Esophagus (tissue), 2 donors: ENCODE data around the gene DCST1. TPM values are rescaled to one million over a fixed set of nuclear protein-coding genes. Genes with fewer than 3 reads are reported as not detected.

Source experiments
- H3K27ac ChIP-seq, 2 donors: one replicate each; pipeline ENCODE4 v1.5.1; 2013; ENCODE audit warnings: low read depth in 2 of 2, mild to moderate bottlenecking in 2 of 2, inconsistent platforms in 1 of 2, low read length in 1 of 2, moderate library complexity in 1 of 2
- H3K27me3 ChIP-seq, 2 donors: one replicate each; pipeline ENCODE4 v1.6.1; 2013; ENCODE audit warnings: low read length in 2 of 2, control low read depth in 1 of 2, mild to moderate bottlenecking in 1 of 2; ENCODE audit not compliant: insufficient read depth in 2 of 2, control insufficient read depth in 1 of 2
- H3K36me3 ChIP-seq, 2 donors: one replicate each; pipeline ENCODE4 v1.6.1; 2013; ENCODE audit warnings: low read length in 1 of 2; ENCODE audit not compliant: control insufficient read depth in 2 of 2, insufficient read depth in 2 of 2
- H3K4me1 ChIP-seq, 2 donors: one replicate each; pipeline ENCODE4 v1.6.1; 2013; ENCODE audit warnings: low read length in 1 of 2; ENCODE audit not compliant: control insufficient read depth in 2 of 2, insufficient read depth in 2 of 2
- H3K4me3 ChIP-seq, 2 donors: one replicate each; pipeline ENCODE4 v1.5.1; 2013; ENCODE audit warnings: low read length in 2 of 2, mild to moderate bottlenecking in 2 of 2, low read depth in 1 of 2, moderate library complexity in 1 of 2
- H3K9me3 ChIP-seq, 2 donors: one replicate each; pipeline ENCODE4 v1.6.1; 2013; ENCODE audit warnings: mild to moderate bottlenecking in 2 of 2, low read depth in 1 of 2, low read length in 1 of 2, moderate library complexity in 1 of 2; ENCODE audit not compliant: control insufficient read depth in 2 of 2, insufficient read depth in 1 of 2
- whole genome bisulfite sequencing, 2 donors: extraction: QIAGEN DNeasy Blood & Tissue Kit; methylation state at CpG; one replicate each; pipeline ENCODE4 v1.1.7; 2013; 5-methylcytosine and 5-hydroxymethylcytosine counted together
- polyA plus RNA-seq, 2 donors: library from polyadenylated mRNA; stranded (reverse); fragments of 200-250 nt; gene quantifications; one replicate each; pipeline ENCODE4 v1.2.3, GENCODE V29; 2013
- donor health status: healthy with polysubstance abuse.
- donor health status: Bipolar disorder and iron deficiency.

DCST1 gene
- polyA plus RNA-seq, 2 donors = 0.14 to 0.29 TPM

DNA sequence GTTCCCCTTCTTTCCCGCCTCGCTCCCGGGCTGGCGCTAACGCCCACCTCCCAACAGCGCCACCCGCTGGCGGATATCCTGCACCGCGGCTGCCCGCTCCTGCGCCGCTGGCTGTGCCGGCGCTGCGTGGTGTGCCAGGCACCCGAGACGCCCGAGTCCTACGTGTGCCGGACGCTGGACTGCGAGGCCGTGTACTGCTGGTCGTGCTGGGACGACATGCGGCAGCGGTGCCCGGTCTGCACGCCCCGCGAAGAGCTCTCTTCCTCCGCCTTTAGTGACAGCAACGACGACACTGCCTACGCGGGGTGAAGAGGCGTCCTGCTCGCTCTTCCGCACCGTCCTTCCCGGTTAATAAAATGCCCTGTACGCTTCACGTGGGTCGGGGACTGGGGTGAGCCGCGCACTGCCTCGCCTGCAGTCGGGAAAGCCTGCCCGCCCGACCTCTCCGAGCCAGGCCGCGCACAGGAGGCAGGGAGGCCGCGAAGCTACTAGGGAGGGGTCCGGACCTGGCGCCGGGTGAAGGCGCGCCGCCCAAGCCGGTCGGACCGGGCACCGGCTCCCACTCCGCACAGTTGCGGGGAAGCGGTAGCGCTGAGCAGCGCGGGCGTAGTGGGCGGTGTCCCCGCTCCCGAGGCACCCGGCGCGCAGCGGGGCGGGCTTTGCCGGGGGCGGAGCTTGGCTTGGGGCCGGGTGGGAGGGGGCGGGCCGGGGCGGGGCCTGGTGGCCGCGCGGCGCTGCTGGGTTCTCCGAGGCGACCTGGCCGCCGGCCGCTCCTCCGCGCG, 17.1 kb downstream of the DCST1 start, which contains the start of gene ADAM15:
Gene ADAM15 (plus strand): TSS at position 757 of the 782 bp plus-strand sequence. CDS start 71 bp downstream, outside the sequence.
- Histone ChIP-seq H3K4me1 (peaks cover 2 to 14% of the 10 kb centered on the region in 2 donors), H3K36me3 (peaks cover under 1 to 11% of the 10 kb centered on the region in 2 donors), H3K27me3 (no peaks in the 10 kb centered on the region), H3K27ac (peak within 1 kb of the TSS; percentile 93 to 98), H3K4me3 (peak within 1 kb of the TSS; percentile 63 to 69), H3K9me3 (no peaks in the 10 kb centered on the region)
- 0 to 1% methylated on average over 75 to 99 of the region's 99 CpGs for WGBS, 2 donors

DNA sequence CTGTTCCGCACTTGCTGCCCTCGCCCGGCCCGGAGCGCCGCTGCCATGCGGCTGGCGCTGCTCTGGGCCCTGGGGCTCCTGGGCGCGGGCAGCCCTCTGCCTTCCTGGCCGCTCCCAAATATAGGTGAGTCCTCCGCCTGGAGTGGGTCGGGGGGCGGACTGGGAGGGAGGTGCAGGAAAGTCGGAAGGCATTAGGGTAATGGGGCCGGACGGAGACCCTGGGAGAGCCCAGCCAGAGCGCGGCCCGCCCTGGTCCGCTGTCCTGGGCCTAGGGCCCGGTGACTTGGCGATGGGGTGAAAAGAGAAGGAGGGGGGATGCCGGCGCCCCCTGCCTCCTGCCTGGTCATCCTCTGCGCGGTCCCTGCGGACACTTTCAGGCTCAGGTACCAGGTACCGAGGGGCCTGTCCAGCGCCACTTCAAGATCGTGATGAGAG, 17.7 kb downstream of the DCST1 start:
- Histone ChIP-seq H3K4me1 (peaks cover 2 to 14% of the 10 kb centered on the region in 2 donors), H3K27me3 (no peaks in the 10 kb centered on the region), H3K27ac (peak overlapping the region; percentile 80 to 98), H3K9me3 (no peaks in the 10 kb centered on the region), H3K4me3 (peak overlapping the region; percentile 61 to 63), H3K36me3 (peaks cover 6 to 17% of the 10 kb centered on the region in 2 donors)
- 0 to 1% methylated on average over 27 to 31 of the region's 31 CpGs for WGBS, 2 donors

- Histone ChIP-seq H3K4me3 (peak overlapping the region; percentile 61 to 63), H3K36me3 (peaks cover 12 to 22% of the 10 kb centered on the region in 2 donors), H3K27me3 (no peaks in the 10 kb centered on the region), H3K27ac (peak overlapping the region; percentile 80 to 98), H3K9me3 (no peaks in the 10 kb centered on the region), H3K4me1 (peaks cover 2 to 14% of the 10 kb centered on the region in 2 donors)
- 2% methylated on average over 27 of the region's 27 CpGs for WGBS, 2 donors
Observed at GRCh38 chr1:155051777-155052398, 18.3 kb downstream of the DCST1 start.

GRCh38 chr1:155052439-155053395, 19.1 kb downstream of the DCST1 start:
- no peaks in the 10 kb centered on the region for H3K9me3 ChIP-seq
- H3K27me3 ChIP-seq = no peaks in the 10 kb centered on the region
- H3K4me1 ChIP-seq = peaks cover 2 to 14% of the 10 kb centered on the region in 2 donors
- H3K36me3 ChIP-seq = peaks cover 16 to 30% of the 10 kb centered on the region in 2 donors
- peak overlapping the region; percentile 61 to 63 for H3K4me3 ChIP-seq
- 31 to 41% methylated on average over 12 of the region's 12 CpGs for WGBS, 2 donors
- H3K27ac ChIP-seq = peak overlapping the region; percentile 52 to 80

DNA sequence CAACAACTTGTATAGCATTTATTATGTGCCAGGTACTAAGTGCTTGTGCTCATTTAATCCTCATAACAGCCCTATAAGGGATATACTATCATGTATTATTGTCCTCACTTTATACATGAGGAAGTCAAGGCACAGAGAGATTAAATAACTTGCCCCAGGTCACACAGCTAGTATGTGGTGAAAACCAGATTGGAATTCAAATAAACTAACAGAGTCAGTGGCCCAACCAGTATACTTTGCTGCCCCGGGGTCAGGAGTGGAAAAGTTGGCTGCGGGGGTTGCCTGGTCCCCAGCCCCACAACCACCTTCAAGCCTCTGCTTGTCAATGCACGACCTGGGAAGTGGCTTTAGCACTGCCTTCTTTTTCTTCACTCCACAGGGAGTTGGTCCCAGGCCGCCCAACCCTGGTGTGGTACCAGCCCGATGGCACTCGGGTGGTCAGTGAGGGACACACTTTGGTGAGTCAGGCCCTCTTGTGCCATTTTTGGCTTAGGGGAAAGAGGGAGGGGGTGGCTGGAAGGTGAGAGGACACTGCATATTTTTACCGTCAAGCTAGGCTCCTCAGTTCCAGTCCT, 20.0 kb downstream of the DCST1 start:
- 66 to 71% methylated on average over 7 of the region's 7 CpGs for WGBS, 2 donors

DNA sequence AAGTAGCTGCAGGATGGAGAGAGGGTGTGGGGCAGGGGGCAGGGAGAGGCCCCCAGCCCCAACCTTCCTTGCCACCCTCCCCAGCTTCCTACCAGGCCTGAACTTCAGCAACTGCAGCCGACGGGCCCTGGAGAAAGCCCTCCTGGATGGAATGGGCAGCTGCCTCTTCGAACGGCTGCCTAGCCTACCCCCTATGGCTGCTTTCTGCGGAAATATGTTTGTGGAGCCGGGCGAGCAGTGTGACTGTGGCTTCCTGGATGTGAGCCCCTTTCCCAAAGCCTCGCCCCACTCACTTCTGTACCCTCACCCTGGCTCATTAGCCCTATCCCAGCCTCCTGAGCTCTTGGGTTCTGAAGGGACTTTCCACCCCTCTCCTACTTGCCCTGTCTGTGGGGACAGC, 23.5 kb downstream of the DCST1 start:
- H3K27me3 ChIP-seq = no peaks in the 10 kb centered on the region
- H3K9me3 ChIP-seq = peaks cover 0 to 2% of the 10 kb centered on the region in 2 donors
- H3K27ac ChIP-seq = no peak overlapping the region
- no peak overlapping the region for H3K4me3 ChIP-seq
- H3K4me1 ChIP-seq = peaks cover 8 to 9% of the 10 kb centered on the region in 2 donors
- 93 to 96% methylated on average over 7 to 8 of the region's 8 CpGs for WGBS, 2 donors
- peaks cover 26 to 52% of the 10 kb centered on the region in 2 donors for H3K36me3 ChIP-seq

More for the DNA sequence above, 20.0 kb downstream of the DCST1 start:
- H3K27ac ChIP-seq = peak overlapping the region in 1 of 2 donors; percentile 52
- H3K4me3 ChIP-seq = no peak overlapping the region
- H3K4me1 ChIP-seq = peaks cover 2 to 14% of the 10 kb centered on the region in 2 donors
- no peaks in the 10 kb centered on the region for H3K27me3 ChIP-seq
- H3K9me3 ChIP-seq = peaks cover 0 to 2% of the 10 kb centered on the region in 2 donors
- peaks cover 21 to 39% of the 10 kb centered on the region in 2 donors for H3K36me3 ChIP-seq

DNA sequence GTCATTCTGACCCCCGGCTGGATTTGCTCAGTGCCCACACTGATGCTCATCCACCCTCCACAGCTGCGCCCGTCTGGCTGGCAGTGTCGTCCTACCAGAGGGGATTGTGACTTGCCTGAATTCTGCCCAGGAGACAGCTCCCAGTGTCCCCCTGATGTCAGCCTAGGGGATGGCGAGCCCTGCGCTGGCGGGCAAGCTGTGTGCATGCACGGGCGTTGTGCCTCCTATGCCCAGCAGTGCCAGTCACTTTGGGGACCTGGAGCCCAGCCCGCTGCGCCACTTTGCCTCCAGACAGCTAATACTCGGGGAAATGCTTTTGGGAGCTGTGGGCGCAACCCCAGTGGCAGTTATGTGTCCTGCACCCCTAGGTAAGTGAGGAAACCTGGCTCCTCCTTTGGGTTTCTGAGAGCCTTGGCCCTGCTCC, 24.2 kb downstream of the DCST1 start:
- Histone ChIP-seq H3K9me3 (peaks cover 0 to 2% of the 10 kb centered on the region in 2 donors), H3K27me3 (no peaks in the 10 kb centered on the region), H3K4me1 (peaks cover 8 to 12% of the 10 kb centered on the region in 2 donors), H3K27ac (no peak overlapping the region), H3K36me3 (peaks cover 26 to 52% of the 10 kb centered on the region in 2 donors), H3K4me3 (no peak overlapping the region)
- 91% methylated on average over 13 of the region's 13 CpGs for whole genome bisulfite sequencing, 2 donors

GRCh38 chr1:155060736-155061135, 27.1 kb downstream of the DCST1 start:
- H3K9me3 ChIP-seq = peaks cover 0 to 2% of the 10 kb centered on the region in 2 donors
- H3K4me3 ChIP-seq = no peak overlapping the region
- no peaks in the 10 kb centered on the region for H3K27me3 ChIP-seq
- WGBS, 2 donors = 69 to 81% methylated on average over 8 of the region's 8 CpGs
- H3K27ac ChIP-seq = no peak overlapping the region
- H3K36me3 ChIP-seq = peaks cover 26 to 41% of the 10 kb centered on the region in 2 donors
- peaks cover 6 to 15% of the 10 kb centered on the region in 2 donors for H3K4me1 ChIP-seq
